WTC11 (cell line): ENCODE measurements around the gene GOLGA8S.
"Not testable (repeated sequence)": the region's sequence is repeated elsewhere in the genome, so short reads cannot be mapped to it uniquely, and the experiment has no call there.

Experiments used
- ATF1 ChIP-seq: sonication (generic); formaldehyde crosslinking; IDR thresholded peaks from 2 replicates; pipeline ENCODE4 v1.8.1; 2023; ENCODE audit warnings: mild to moderate bottlenecking, moderate library complexity, missing genetic modification reagents
- CBFB ChIP-seq: sonication (generic); formaldehyde crosslinking; IDR thresholded peaks from 2 replicates; pipeline ENCODE4 v1.8.1; 2022; ENCODE audit warnings: mild to moderate bottlenecking, low read depth, missing genetic modification reagents
- CREB1 ChIP-seq: sonication (generic); formaldehyde crosslinking; IDR thresholded peaks from 2 replicates; pipeline ENCODE4 v1.8.0; 2023; ENCODE audit warnings: mild to moderate bottlenecking, missing genetic modification reagents
- FOXK1 ChIP-seq: sonication (generic); formaldehyde crosslinking; IDR thresholded peaks from 2 replicates; pipeline ENCODE4 v1.8.0; 2022; ENCODE audit warnings: mild to moderate bottlenecking, moderate library complexity, missing genetic modification reagents
- JUN ChIP-seq: sonication (generic); formaldehyde crosslinking; IDR thresholded peaks from 2 replicates; pipeline ENCODE4 v1.8.0; 2023; ENCODE audit warnings: mild to moderate bottlenecking, missing genetic modification reagents
- KAT7 ChIP-seq: sonication (generic); formaldehyde crosslinking; IDR thresholded peaks from 2 replicates; pipeline ENCODE4 v1.8.1; 2023; ENCODE audit warnings: missing genetic modification reagents, mild to moderate bottlenecking, borderline replicate concordance
- MYBL2 ChIP-seq: sonication (generic); formaldehyde crosslinking; IDR thresholded peaks from 2 replicates; pipeline ENCODE4 v1.8.1; 2023; ENCODE audit warnings: mild to moderate bottlenecking, moderate library complexity, missing genetic modification reagents
- PRRX2 ChIP-seq: fragments of 250-450 bp; sonication (Bioruptor Pico); IDR thresholded peaks from 2 replicates; pipeline ENCODE4 v1.8.0; 2021; ENCODE audit warnings: mild to moderate bottlenecking
- ZNF138 ChIP-seq: sonication (generic); formaldehyde crosslinking; conservative IDR thresholded peaks from 2 replicates; pipeline ENCODE4 v1.8.1; 2022; ENCODE audit warnings: mild to moderate bottlenecking, moderate library complexity, missing genetic modification reagents
- TF ChIP-seq, protein P1 (sequence below): fragments of 250-450 bp; sonication (Bioruptor Pico); IDR thresholded peaks from 2 replicates; pipeline ENCODE4 v1.8.0; 2021; ENCODE audit warnings: mild to moderate bottlenecking
- TF ChIP-seq, protein P2 (sequence below): fragments of 200-600 bp; IDR thresholded peaks from 2 replicates; pipeline ENCODE4 v1.8.0; 2022; ENCODE audit warnings: antibody characterized with exemption
- TF ChIP-seq, protein P3 (sequence below): sonication (generic); formaldehyde crosslinking; IDR thresholded peaks from 2 replicates; pipeline ENCODE4 v1.8.0; 2022; ENCODE audit warnings: mild to moderate bottlenecking, missing genetic modification reagents
- TF ChIP-seq, protein P4 (sequence below): sonication (generic); formaldehyde crosslinking; IDR thresholded peaks from 2 replicates; pipeline ENCODE4 v1.8.0; 2022; ENCODE audit warnings: mild to moderate bottlenecking, missing genetic modification reagents

DNA sequence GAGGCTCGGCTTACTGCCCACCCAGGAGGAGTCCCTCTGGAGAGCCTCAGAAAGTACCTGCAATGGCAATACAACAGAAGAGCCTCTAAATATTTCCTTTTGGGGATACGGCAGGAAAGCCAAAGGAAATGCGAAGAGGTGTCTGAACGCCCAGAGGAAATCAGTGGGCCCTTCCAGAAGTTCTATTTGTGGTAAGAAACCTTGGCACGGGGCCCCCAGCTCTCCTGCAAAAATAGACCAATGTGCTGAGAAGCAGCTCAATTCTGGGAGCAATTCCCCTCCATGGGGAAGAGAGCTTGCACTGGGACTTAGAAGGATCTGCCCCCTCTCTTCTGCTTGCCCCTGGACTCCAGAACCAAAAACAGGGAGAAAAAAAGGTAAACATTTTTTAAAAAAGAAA, 44.7 kb downstream of the GOLGA8S start:
- TF ChIP-seq, protein P1, sequence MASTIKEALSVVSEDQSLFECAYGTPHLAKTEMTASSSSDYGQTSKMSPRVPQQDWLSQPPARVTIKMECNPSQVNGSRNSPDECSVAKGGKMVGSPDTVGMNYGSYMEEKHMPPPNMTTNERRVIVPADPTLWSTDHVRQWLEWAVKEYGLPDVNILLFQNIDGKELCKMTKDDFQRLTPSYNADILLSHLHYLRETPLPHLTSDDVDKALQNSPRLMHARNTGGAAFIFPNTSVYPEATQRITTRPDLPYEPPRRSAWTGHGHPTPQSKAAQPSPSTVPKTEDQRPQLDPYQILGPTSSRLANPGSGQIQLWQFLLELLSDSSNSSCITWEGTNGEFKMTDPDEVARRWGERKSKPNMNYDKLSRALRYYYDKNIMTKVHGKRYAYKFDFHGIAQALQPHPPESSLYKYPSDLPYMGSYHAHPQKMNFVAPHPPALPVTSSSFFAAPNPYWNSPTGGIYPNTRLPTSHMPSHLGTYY (CRISPR knock-in tag), result not testable (repeated sequence)
- TF ChIP-seq, protein P2, sequence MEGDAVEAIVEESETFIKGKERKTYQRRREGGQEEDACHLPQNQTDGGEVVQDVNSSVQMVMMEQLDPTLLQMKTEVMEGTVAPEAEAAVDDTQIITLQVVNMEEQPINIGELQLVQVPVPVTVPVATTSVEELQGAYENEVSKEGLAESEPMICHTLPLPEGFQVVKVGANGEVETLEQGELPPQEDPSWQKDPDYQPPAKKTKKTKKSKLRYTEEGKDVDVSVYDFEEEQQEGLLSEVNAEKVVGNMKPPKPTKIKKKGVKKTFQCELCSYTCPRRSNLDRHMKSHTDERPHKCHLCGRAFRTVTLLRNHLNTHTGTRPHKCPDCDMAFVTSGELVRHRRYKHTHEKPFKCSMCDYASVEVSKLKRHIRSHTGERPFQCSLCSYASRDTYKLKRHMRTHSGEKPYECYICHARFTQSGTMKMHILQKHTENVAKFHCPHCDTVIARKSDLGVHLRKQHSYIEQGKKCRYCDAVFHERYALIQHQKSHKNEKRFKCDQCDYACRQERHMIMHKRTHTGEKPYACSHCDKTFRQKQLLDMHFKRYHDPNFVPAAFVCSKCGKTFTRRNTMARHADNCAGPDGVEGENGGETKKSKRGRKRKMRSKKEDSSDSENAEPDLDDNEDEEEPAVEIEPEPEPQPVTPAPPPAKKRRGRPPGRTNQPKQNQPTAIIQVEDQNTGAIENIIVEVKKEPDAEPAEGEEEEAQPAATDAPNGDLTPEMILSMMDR, result not testable (repeated sequence)
- not testable (repeated sequence) for TF ChIP-seq PRRX2 (CRISPR knock-in tag); CBFB; FOXK1 (CRISPR knock-in tag); CREB1 (CRISPR knock-in tag); MYBL2; ATF1 (CRISPR knock-in tag); JUN (CRISPR knock-in tag); KAT7 (CRISPR knock-in tag); ZNF138
- TF ChIP-seq, protein P3, sequence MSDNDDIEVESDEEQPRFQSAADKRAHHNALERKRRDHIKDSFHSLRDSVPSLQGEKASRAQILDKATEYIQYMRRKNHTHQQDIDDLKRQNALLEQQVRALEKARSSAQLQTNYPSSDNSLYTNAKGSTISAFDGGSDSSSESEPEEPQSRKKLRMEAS (CRISPR knock-in tag), result not testable (repeated sequence)
- TF ChIP-seq, protein P4, sequence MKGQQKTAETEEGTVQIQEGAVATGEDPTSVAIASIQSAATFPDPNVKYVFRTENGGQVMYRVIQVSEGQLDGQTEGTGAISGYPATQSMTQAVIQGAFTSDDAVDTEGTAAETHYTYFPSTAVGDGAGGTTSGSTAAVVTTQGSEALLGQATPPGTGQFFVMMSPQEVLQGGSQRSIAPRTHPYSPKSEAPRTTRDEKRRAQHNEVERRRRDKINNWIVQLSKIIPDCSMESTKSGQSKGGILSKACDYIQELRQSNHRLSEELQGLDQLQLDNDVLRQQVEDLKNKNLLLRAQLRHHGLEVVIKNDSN (CRISPR knock-in tag), result not testable (repeated sequence)
